Loucy (cell line): Measurements from ENCODE around the gene RTP3.

Experiments used
- EZH2phosphoT487 ChIP-seq: fragments of 200-600 bp; IDR thresholded peaks from 2 replicates; pipeline ENCODE4 v1.6.1; 2018; ENCODE audit warnings: antibody characterized with exemption, mild to moderate bottlenecking, moderate library complexity, borderline replicate concordance
- TF ChIP-seq, protein P1 (sequence below): fragments of 200-600 bp; sonication (generic); conservative IDR thresholded peaks from 2 replicates; pipeline ENCODE4 v1.5.1; 2014; ENCODE audit warnings: mild to moderate bottlenecking, antibody characterized with exemption, low read length

DNA sequence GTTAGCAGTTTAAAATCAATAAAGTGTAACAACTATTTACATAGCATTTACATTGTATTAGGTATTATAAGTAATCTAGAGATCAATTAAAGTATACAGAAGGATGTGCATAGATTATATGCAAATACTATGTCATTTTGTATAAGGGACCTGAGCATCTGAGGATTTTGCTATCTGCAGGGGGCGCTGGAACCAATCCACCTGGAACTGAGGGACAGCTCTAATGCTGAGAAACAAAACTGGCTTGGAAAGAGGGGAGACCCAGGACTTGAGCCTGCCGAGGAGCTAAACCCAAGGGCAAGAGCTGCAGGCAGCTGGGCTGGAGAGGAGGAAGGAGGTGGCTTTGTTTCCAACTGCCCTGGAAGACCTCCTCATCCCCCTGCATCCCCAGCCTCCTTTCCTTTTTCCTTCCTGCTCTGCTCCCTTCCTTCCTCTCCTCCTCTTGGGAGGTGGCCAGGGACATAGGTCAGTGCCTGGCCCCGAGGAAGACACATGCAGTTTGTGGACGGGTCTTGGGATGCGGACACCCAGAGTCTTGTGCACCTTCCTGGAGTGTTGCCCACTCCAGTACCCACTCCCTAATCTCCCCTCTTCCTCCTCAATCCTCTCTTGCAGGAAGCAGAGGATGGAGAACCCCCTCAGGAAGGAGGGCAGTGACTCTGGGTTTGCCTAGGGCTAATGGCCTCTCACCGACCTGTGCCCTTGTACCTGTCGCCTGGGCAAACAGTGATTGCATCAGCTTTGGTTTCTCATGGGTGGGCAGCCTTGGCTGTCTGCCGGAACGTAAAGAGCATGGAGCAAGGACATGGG, 825 bp upstream of the RTP3 start:
- TF ChIP-seq, protein P1, sequence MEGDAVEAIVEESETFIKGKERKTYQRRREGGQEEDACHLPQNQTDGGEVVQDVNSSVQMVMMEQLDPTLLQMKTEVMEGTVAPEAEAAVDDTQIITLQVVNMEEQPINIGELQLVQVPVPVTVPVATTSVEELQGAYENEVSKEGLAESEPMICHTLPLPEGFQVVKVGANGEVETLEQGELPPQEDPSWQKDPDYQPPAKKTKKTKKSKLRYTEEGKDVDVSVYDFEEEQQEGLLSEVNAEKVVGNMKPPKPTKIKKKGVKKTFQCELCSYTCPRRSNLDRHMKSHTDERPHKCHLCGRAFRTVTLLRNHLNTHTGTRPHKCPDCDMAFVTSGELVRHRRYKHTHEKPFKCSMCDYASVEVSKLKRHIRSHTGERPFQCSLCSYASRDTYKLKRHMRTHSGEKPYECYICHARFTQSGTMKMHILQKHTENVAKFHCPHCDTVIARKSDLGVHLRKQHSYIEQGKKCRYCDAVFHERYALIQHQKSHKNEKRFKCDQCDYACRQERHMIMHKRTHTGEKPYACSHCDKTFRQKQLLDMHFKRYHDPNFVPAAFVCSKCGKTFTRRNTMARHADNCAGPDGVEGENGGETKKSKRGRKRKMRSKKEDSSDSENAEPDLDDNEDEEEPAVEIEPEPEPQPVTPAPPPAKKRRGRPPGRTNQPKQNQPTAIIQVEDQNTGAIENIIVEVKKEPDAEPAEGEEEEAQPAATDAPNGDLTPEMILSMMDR = peak; percentile 72
- TF ChIP-seq EZH2phosphoT487 = no peak
